Esophagus squamous epithelium (tissue), 5 donors: Measurements from ENCODE around the gene CRB1. TPM values are rescaled to one million over a fixed set of nuclear protein-coding genes. Genes with fewer than 3 reads are reported as not detected.

ENCODE experiments used
- DNase-seq: peaks from one replicate; lab custom pipeline; 2025; lab: John Stamatoyannopoulos, UW
- H3K27ac ChIP-seq, 4 donors: fragments of 200-600 bp; sonication (generic); one replicate each; pipeline ENCODE4 v1.5.1; 2016 to 2019; ENCODE audit warnings: mild to moderate bottlenecking in 1 of 4
- H3K27me3 ChIP-seq, 4 donors: fragments of 200-600 bp; sonication (generic); 1 replicate in 3 of 4; 2 replicates in 1 of 4; pipeline versions ENCODE4 v1.5.1 to v1.6.0; 2017 to 2021; ENCODE audit warnings: antibody characterized with exemption in 1 of 4
- H3K36me3 ChIP-seq, 3 donors: fragments of 200-600 bp; sonication (generic); one replicate each; pipeline ENCODE4 v1.5.1; 2016 to 2019
- H3K4me1 ChIP-seq, 3 donors: fragments of 200-600 bp; sonication (generic); one replicate each; pipeline ENCODE4 v1.5.1; 2017 to 2019
- H3K4me3 ChIP-seq, 4 donors: fragments of 200-600 bp; sonication (generic); 1 replicate in 3 of 4; 2 replicates in 1 of 4; pipeline ENCODE4 v1.5.1; 2016 to 2019; ENCODE audit warnings: mild to moderate bottlenecking in 2 of 4, moderate library complexity in 1 of 4
- H3K9me3 ChIP-seq, 3 donors: fragments of 200-600 bp; sonication (generic); one replicate each; pipeline ENCODE4 v1.5.1; 2016 to 2019
- POLR2A ChIP-seq, 4 donors: fragments of 450-650 bp; IDR thresholded peaks; one replicate each; pipeline ENCODE4 v1.6.1; 2017; ENCODE audit warnings: antibody characterized with exemption in 4 of 4, mild to moderate bottlenecking in 4 of 4, moderate library complexity in 3 of 4
- WGBS, 2 donors: methylation state at CpG; one replicate each; pipeline ENCODE4 v1.1.5; 2018; 5-methylcytosine and 5-hydroxymethylcytosine counted together
- intact Hi-C: fragments of 100-400 bp; cut with DNase I; formaldehyde crosslinking; loops from one replicate; pipeline ENCODE4 v1.15.0; 2022
- total RNA-seq, 4 donors: library from RNA; depleted of rRNA; stranded (reverse); fragments of >200 nt; gene quantifications; one replicate each; pipeline ENCODE4 v1.1.0, GENCODE V29; 2016
- TF ChIP-seq, protein P1 (sequence below), 6 experiments: fragments of 450-650 bp in 4 of 6; fragments of 200-600 bp in 2 of 6; sonication (generic) in 2 of 6; IDR thresholded peaks; one replicate each; pipeline ENCODE4 v1.5.1; 2016 to 2019; ENCODE audit warnings: antibody characterized with exemption in 6 of 6, mild to moderate bottlenecking in 4 of 6, moderate library complexity in 4 of 6
- donor health status: DM: yes; HTN: yes; CAD: no.

Gene CRB1
- total RNA-seq, 4 donors from 2014 or later, result 0.19 TPM; not detected in 3

DNA sequence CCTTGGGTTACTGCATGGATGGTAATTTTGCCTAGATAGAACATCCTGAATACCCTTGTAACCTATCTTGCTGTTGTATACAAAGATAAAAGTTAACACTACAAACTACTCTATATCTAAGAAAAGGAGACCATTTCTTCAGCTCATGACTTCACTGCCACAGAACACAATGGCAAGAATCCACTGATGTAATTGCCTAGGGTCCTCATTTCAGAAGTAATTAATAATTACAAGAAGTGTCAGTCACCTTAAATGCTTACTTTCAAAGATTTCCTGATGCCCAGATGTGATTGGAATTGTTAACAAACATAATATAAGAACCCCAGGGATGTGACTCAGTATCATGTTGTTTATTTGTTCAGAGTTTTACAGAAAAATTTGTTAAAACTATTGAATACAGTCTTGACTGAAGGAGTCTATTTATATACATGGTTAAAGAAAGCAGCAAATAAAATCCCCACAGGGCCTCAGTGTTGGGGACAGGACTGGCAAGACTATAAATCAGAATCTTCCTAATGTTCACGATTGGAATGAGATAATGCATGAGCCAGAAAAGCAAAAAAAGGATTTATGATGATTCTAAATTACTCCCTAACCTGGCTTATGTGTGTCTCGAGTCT lies 83.9 kb downstream of the CRB1 start:
- no peak for DNase-seq
- WGBS, 2 donors, result 22 to 41% methylated on average over 2 of the region's 2 CpGs
- no peak for TF ChIP-seq POLR2A (IDR thresholded peaks at IDR 0.05)
- TF ChIP-seq, protein P1, sequence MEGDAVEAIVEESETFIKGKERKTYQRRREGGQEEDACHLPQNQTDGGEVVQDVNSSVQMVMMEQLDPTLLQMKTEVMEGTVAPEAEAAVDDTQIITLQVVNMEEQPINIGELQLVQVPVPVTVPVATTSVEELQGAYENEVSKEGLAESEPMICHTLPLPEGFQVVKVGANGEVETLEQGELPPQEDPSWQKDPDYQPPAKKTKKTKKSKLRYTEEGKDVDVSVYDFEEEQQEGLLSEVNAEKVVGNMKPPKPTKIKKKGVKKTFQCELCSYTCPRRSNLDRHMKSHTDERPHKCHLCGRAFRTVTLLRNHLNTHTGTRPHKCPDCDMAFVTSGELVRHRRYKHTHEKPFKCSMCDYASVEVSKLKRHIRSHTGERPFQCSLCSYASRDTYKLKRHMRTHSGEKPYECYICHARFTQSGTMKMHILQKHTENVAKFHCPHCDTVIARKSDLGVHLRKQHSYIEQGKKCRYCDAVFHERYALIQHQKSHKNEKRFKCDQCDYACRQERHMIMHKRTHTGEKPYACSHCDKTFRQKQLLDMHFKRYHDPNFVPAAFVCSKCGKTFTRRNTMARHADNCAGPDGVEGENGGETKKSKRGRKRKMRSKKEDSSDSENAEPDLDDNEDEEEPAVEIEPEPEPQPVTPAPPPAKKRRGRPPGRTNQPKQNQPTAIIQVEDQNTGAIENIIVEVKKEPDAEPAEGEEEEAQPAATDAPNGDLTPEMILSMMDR (IDR thresholded peaks at IDR 0.05), result no peak
- H3K4me1 ChIP-seq, result no peaks in the 10 kb centered on the region
- H3K4me3 ChIP-seq, result no peak overlapping the region
- intact Hi-C loops, result no loop called here
- H3K36me3 ChIP-seq, result no peaks in the 10 kb centered on the region
- H3K27me3 ChIP-seq, result no peaks in the 10 kb centered on the region
- H3K27ac ChIP-seq, result no peak overlapping the region
- H3K9me3 ChIP-seq, result no peaks in the 10 kb centered on the region

DNA sequence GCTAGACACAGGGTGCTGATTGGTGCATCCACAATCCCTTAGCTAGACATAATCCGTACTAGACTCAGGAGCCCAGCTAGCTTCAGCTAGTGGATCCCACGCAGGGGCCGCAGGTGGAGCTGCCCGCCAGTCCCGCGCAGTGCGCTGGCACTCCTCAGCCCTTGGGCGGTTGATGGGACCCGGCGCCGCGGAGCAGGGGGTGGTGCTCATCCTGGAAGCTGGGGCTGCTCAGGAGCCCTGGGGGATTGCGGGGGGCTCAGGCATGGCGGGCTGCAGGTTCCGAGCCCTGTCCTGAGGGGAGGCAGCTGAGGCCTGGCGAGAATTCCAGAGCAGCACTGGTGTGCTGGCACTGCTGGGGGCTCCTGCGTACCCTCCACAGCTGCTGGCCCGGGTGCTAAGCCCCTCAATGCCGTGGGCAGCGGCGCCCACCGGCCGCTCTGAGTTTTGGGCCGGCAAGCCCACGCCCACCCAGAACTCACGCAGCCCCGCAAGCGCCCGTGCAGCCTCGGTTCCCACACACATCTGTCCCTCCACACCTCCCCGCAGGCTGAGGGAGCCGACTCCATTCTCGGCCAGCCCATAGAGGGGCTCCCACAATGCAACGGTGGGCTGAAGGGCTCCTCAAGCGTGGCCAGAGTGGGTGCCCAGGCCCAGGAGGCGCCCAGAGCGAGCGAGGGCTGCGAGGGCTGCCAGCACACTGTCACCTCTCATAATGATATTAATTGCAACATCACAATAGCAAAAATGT lies 87.4 kb downstream of the CRB1 start:
- H3K27me3 ChIP-seq, result no peaks in the 10 kb centered on the region
- H3K27ac ChIP-seq, result no peak overlapping the region
- intact Hi-C loops, result no loop called here
- H3K36me3 ChIP-seq, result no peaks in the 10 kb centered on the region
- no peak for DNase-seq
- TF ChIP-seq POLR2A (IDR thresholded peaks at IDR 0.05), result no peak
- TF ChIP-seq, protein P1 (IDR thresholded peaks at IDR 0.05), result no peak
- H3K9me3 ChIP-seq, result no peaks in the 10 kb centered on the region
- H3K4me3 ChIP-seq, result no peak overlapping the region
- WGBS, 2 donors, result 72 to 94% methylated on average over 6 to 10 of the region's 39 CpGs
- H3K4me1 ChIP-seq, result no peaks in the 10 kb centered on the region

DNA sequence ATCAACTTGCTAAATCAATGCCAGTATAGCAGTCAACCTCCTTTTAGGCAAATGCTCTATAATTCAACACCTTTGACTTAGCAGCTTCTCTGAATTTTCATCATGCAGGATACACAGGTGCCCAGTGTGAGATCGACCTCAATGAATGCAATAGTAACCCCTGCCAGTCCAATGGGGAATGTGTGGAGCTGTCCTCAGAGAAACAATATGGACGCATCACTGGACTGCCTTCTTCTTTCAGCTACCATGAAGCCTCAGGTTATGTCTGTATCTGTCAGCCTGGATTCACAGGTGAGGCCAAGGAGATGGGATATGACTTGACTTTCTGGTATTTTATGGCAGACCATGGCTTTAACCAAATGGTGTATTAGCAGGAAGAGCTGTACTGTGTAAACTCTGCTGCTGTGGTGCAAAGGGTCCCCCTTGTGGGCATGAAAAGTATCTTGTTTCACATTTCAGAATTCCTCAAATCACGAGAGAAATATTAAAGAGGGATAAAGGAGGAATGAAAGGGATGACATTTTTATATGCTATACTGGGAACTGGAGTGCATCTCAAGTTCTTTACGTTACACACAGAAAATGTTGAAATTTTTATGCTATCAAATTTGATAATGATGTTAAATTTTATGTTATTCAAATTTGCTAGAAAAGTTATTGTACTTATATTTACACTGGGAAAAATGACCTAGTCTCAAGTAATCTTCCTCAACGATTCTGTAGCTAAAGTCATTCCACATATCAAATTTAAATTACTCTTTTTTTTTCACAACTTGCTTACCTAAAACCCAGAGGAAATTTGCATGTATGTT lies 88.9 kb downstream of the CRB1 start:
- DNase-seq, result no peak
- no peak overlapping the region for H3K27ac ChIP-seq
- 45 to 58% methylated on average over 5 of the region's 5 CpGs for WGBS, 2 donors
- no peaks in the 10 kb centered on the region for H3K4me1 ChIP-seq
- intact Hi-C loops, result no loop called here
- H3K27me3 ChIP-seq, result no peaks in the 10 kb centered on the region
- TF ChIP-seq, protein P1 (IDR thresholded peaks at IDR 0.05), result peak in 4 of 6 experiments; percentile 31 to 52 (median 42)
- no peak for TF ChIP-seq POLR2A (IDR thresholded peaks at IDR 0.05)
- no peaks in the 10 kb centered on the region for H3K36me3 ChIP-seq
- H3K4me3 ChIP-seq, result no peak overlapping the region
- no peaks in the 10 kb centered on the region for H3K9me3 ChIP-seq

DNA sequence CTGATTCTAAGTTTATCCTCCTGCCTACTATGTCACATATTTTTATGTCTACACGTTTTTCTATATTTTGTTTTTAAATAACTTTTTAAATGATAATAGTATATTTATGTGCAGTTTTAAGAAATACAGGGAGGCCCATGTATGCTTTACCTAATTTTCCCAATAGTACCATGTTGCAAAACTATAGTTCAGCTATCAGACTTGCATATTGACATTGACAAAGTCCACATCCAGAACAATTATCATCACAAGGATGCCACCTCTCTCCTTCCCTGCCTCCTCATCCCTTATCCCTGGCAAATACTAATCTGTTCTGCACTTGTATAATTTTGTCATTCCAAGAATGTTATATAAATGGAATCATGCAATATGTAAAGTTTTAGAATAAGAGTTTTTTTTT lies 90.9 kb downstream of the CRB1 start:
- Histone ChIP-seq H3K9me3 (no peaks in the 10 kb centered on the region), H3K36me3 (no peaks in the 10 kb centered on the region), H3K27me3 (no peaks in the 10 kb centered on the region), H3K4me3 (no peak overlapping the region), H3K4me1 (no peaks in the 10 kb centered on the region), H3K27ac (no peak overlapping the region)
- TF ChIP-seq, protein P1 (IDR thresholded peaks at IDR 0.05), result no peak
- TF ChIP-seq POLR2A (IDR thresholded peaks at IDR 0.05), result no peak
- WGBS, 2 donors, result 18 to 29% methylated on average over 1 of the region's 1 CpG
- no peak for DNase-seq
- intact Hi-C loops, result no loop called here

DNA sequence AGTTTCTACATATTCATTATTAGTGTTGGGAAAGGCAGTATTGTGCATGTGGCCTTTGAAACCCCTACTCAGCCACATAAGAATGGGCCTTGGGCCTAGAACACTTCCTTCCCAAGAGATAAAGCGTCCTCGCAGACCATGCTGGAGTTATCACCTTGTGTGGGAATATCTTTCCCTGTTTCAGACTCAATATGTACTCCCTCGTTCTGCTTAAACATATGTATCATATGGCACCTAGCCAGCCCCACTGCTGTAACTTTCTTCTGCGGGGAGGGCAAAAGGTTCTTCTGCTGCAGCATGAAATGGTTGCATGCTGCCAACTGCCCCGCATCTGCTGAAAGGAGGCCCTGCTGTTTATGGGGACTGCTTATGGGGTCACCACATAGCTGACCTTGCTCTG lies 92.0 kb downstream of the CRB1 start:
- H3K4me3 ChIP-seq, result no peak overlapping the region
- intact Hi-C loops, result no loop called here
- no peak overlapping the region for H3K27ac ChIP-seq
- H3K4me1 ChIP-seq, result no peaks in the 10 kb centered on the region
- TF ChIP-seq, protein P1 (IDR thresholded peaks at IDR 0.05), result no peak
- TF ChIP-seq POLR2A (IDR thresholded peaks at IDR 0.05), result no peak
- H3K36me3 ChIP-seq, result no peaks in the 10 kb centered on the region
- no peaks in the 10 kb centered on the region for H3K27me3 ChIP-seq
- WGBS, 2 donors, result 68 to 73% methylated on average over 4 to 5 of the region's 5 CpGs
- no peaks in the 10 kb centered on the region for H3K9me3 ChIP-seq
- DNase-seq, result no peak
